RWPE2 (cell line): ENCODE data around the gene DLL4.

Experiments used
- ATAC-seq: fragments of 200-7000 bp; cut with Tn5 transposase; 3 replicates; pipeline ENCODE4 v1.9.1; 2021; ENCODE audit warnings: low read depth
- DNase-seq: peaks from one replicate; pipeline ENCODE4 v3.0.0-alpha.2; 2020; ENCODE audit warnings: low spot score
- H3K27ac ChIP-seq: fragments of 450-650 bp; 2 replicates; pipeline ENCODE4 v1.5.1; 2017; ENCODE audit warnings: mild to moderate bottlenecking; ENCODE audit not compliant: poor library complexity, severe bottlenecking
- H3K27me3 ChIP-seq: fragments of 250-450 bp; sonication (Bioruptor Pico); 2 replicates; pipeline ENCODE4 v1.5.1; 2021; ENCODE audit warnings: mild to moderate bottlenecking, moderate library complexity; ENCODE audit not compliant: insufficient read depth, poor library complexity, severe bottlenecking
- H3K36me3 ChIP-seq: fragments of 250-450 bp; sonication (Bioruptor Pico); 2 replicates; pipeline ENCODE4 v1.5.1; 2020; ENCODE audit warnings: low read depth, mild to moderate bottlenecking, moderate library complexity
- H3K4me1 ChIP-seq: fragments of 250-450 bp; sonication (Bioruptor Pico); 2 replicates; pipeline ENCODE4 v1.5.1; 2021; ENCODE audit warnings: mild to moderate bottlenecking, moderate library complexity; ENCODE audit not compliant: insufficient read depth, poor library complexity, severe bottlenecking
- H3K4me3 ChIP-seq: fragments of 250-450 bp; sonication (Bioruptor Pico); 2 replicates; pipeline ENCODE4 v1.5.1; 2021; ENCODE audit warnings: mild to moderate bottlenecking, moderate library complexity; ENCODE audit not compliant: severe bottlenecking
- H3K9me3 ChIP-seq: fragments of 250-450 bp; sonication (Bioruptor Pico); 2 replicates; pipeline ENCODE4 v1.5.1; 2021; ENCODE audit warnings: mild to moderate bottlenecking, moderate library complexity; ENCODE audit not compliant: severe bottlenecking
- CTCF ChIP-seq: fragments of 450-650 bp; IDR thresholded peaks from one replicate; pipeline ENCODE4 v1.5.1; 2017; ENCODE audit warnings: mild to moderate bottlenecking, moderate library complexity; ENCODE audit not compliant: poor library complexity, severe bottlenecking

DLL4 gene

GRCh38 chr15:40933517-40933902, 4.4 kb downstream of the DLL4 start:
- no peaks in the 10 kb centered on the region for H3K36me3 ChIP-seq
- no peaks in the 10 kb centered on the region for H3K4me1 ChIP-seq
- no peak overlapping the region for H3K27ac ChIP-seq
- H3K4me3 ChIP-seq = no peak overlapping the region
- ATAC-seq = no peak
- no peak for DNase-seq
- no peak for TF ChIP-seq CTCF
- peaks cover 25% of the 10 kb centered on the region for H3K27me3 ChIP-seq
- H3K9me3 ChIP-seq = no peaks in the 10 kb centered on the region

- H3K4me1 ChIP-seq = no peaks in the 10 kb centered on the region
- TF ChIP-seq CTCF = no peak
- H3K27ac ChIP-seq = no peak overlapping the region
- H3K36me3 ChIP-seq = no peaks in the 10 kb centered on the region
- ATAC-seq = no peak
- peak; percentile 66 for DNase-seq
- peaks cover 19% of the 10 kb centered on the region for H3K27me3 ChIP-seq
- no peak overlapping the region for H3K4me3 ChIP-seq
- H3K9me3 ChIP-seq = no peaks in the 10 kb centered on the region
Measured at GRCh38 chr15:40934457-40934856, 5.3 kb downstream of the DLL4 start.

- peaks cover under 1% of the 10 kb centered on the region for H3K27me3 ChIP-seq
- H3K27ac ChIP-seq = no peak overlapping the region
- no peaks in the 10 kb centered on the region for H3K36me3 ChIP-seq
- DNase-seq (peak; percentile 76), ATAC-seq (no peak)
- H3K4me3 ChIP-seq = no peak overlapping the region
- no peak for TF ChIP-seq CTCF
- H3K9me3 ChIP-seq = no peaks in the 10 kb centered on the region
- H3K4me1 ChIP-seq = no peaks in the 10 kb centered on the region
Measured at GRCh38 chr15:40936234-40936708, 7.1 kb downstream of the DLL4 start.

- no peaks in the 10 kb centered on the region for H3K36me3 ChIP-seq
- ATAC-seq (no peak), DNase-seq (peak; percentile 69)
- no peaks in the 10 kb centered on the region for H3K27me3 ChIP-seq
- TF ChIP-seq CTCF = no peak
- no peaks in the 10 kb centered on the region for H3K9me3 ChIP-seq
- no peak overlapping the region for H3K4me3 ChIP-seq
- no peaks in the 10 kb centered on the region for H3K4me1 ChIP-seq
- H3K27ac ChIP-seq = no peak overlapping the region
Measured at GRCh38 chr15:40936709-40937666, 7.8 kb downstream of the DLL4 start.
